GM21576 (cell line): Measurements from ENCODE around the gene ARID5B.

Experiments
- ATAC-seq: cut with Tn5 transposase; IDR thresholded peaks from one replicate; pipeline ENCODE4 v1.9.1; 2021; ENCODE audit warnings: mild to moderate bottlenecking, moderate library complexity; ENCODE audit not compliant: unreplicated experiment

Gene ARID5B

DNA sequence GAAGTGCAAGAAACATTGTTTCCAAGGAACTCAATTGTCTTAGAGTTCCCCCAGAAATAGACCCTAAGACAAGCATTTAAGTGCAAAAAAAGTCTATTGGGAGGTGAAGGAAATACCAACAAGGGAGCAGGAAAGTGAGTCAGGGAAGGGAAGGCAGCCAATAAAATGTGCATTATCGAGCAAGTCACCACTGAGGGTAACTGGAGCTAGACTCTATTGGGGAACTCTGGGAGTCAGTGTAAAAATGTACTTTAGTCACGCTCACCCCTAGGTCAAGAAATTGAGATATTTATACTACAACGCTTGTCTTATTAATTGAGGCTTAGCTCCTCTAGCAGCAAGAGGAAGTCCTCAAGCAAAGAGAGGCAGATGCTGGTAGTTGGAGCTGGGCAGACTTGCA, 229.4 kb downstream of the ARID5B start:
- ATAC-seq: no peak

DNA sequence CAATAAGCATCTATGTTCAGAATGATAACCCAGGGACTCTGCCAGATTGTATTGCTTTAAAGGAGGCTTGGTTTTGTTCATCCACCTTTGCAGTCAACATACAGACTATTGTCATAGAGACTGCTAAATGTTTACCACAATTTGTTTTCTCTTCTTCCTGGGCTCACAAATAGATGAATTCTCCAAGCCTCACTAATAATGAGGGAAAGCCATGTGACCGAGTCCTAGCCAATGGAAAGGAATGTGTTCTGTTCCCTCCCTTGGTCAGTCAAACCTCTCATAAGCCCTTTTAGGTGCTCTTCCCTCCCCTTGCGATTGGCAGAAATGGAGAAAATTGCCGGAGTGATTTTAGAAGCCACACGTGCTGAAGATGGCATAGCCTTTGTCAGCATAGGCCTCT, 230.2 kb downstream of the ARID5B start:
- no peak for ATAC-seq

DNA sequence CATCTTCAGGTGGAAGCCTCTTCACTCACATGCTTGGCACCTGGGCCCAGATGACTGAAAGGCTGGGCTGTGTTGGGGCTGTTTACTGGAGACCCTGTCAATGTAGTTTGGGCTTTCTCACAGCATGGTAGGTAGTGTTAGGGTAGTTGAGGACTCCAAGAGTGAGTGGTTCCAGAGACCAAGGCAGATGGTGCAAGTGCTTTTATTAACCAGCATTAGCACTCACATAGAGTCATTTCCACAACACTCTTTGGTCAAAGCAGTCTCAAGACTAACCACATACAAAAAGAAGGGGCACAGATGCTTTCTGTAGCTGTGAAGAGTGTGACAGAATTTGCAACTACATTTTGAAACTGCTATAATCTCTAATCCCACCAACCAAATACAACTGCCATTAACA, 232.1 kb downstream of the ARID5B start:
- ATAC-seq: peak; percentile 87

DNA sequence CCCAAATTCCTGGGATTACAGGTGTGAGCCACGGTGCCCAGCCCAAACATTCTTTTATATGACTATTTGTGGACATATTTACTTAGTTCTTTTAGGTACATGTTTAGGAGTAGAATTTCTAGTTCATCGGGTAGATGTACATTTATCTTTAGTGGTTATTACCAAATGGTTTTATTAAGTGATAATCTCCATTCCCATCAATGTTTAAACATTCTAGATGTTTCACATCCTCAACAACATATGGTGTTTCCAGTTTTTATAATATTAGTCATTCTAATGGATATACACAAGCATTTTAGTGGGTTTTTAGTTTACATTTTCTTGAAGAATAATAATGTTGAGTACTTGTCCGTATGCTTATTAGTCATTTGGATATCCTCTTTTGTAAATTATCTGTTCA, 235.4 kb downstream of the ARID5B start:
- no peak for ATAC-seq
